Activated T-cell treated with anti-CD3 and anti-CD28 coated beads, Interleukin-2, amount 50 U/mL, for 4 hours (primary cell): Measurements from ENCODE around the gene GALNT8. TPM values are rescaled to one million over a fixed set of nuclear protein-coding genes. Genes with fewer than 3 reads are reported as not detected.
"Not testable (repeated sequence)": the region's sequence is repeated elsewhere in the genome, so short reads cannot be mapped to it uniquely, and the experiment has no call there.

Experiments used
- ATAC-seq, 2 donors: fragments of 200-7000 bp; cut with Tn5 transposase; one replicate each; pipeline ENCODE4 v1.10.0; 2021
- DNase-seq: peaks from one replicate; pipeline ENCODE4 v3.0.0-alpha.2; 2020
- H3K27me3 Mint-ChIP-seq: one replicate; pipeline ENCODE4 v1.8.0; 2021; ENCODE audit warnings: low read depth, mixed read lengths
- H3K36me3 Mint-ChIP-seq: one replicate; pipeline ENCODE4 v1.8.0; 2022; ENCODE audit warnings: mixed read lengths; ENCODE audit not compliant: insufficient read depth
- H3K4me1 Mint-ChIP-seq: one replicate; pipeline ENCODE4 v1.8.0; 2021; ENCODE audit warnings: low read depth, mixed read lengths
- H3K4me3 Mint-ChIP-seq: one replicate; pipeline ENCODE4 v1.8.0; 2021; ENCODE audit warnings: mild to moderate bottlenecking, moderate library complexity, mixed read lengths
- H3K9me3 Mint-ChIP-seq: one replicate; pipeline ENCODE4 v1.8.0; 2021; ENCODE audit warnings: mixed read lengths
- total RNA-seq, 3 donors: library from RNA; stranded (reverse); gene quantifications; one replicate each; pipeline ENCODE4 v1.2.1, GENCODE V29; 2021

Gene GALNT8
- total RNA-seq, 3 donors from 2014 or later: 0.29 to 0.58 (median 0.57) TPM

DNA sequence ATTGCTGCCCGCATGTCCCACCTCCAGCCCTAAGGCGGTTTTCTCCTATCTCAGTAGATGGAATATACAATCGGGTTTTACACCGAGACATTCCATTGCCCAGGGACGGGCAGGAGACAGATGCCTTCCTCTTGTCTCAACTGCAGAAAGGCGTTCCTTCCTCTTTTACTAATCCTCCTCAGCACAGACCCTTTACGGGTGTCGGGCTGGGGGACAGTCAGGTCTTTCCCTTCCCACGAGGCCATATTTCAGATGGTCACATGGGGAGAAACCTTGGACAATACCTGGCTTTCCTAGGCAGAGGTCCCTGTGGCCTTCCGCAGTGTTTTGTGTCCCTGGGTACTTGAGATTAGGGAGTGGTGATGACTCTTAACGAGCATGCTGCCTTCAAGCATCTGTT is 1.4 kb downstream of the GALNT8 start:
- H3K36me3 Mint-ChIP-seq, ATAC-seq, H3K9me3 Mint-ChIP-seq, H3K4me1 Mint-ChIP-seq, H3K4me3 Mint-ChIP-seq, DNase-seq: not testable (repeated sequence)
- peaks cover 35% of the 10 kb centered on the region for H3K27me3 Mint-ChIP-seq

DNA sequence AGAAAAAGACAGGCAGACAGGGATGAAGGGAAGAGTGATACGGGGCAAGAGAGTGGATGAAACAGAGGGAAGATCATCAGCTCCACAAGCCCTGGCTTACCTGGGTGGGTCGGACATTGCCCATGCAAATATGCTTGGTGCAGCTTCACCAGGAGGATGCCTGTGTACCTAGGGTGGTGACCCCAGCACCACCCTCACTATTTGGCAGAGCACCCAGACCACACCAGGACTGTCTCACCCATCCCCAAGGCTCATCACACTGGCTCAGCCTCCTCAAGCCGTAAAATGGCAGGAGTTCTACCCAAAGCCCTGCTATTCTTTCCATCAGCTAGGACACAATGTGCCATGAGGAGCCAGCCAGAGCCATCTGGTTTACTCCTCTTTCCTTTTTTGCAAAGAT is 3.0 kb downstream of the GALNT8 start:
- Mint-ChIP-seq H3K4me1 (no peaks in the 10 kb centered on the region), H3K4me3 (no peak overlapping the region), H3K27me3 (peaks cover 35% of the 10 kb centered on the region), H3K36me3 (no peaks in the 10 kb centered on the region), H3K9me3 (no peaks in the 10 kb centered on the region)
- ATAC-seq (no peak), DNase-seq (no peak)

DNA sequence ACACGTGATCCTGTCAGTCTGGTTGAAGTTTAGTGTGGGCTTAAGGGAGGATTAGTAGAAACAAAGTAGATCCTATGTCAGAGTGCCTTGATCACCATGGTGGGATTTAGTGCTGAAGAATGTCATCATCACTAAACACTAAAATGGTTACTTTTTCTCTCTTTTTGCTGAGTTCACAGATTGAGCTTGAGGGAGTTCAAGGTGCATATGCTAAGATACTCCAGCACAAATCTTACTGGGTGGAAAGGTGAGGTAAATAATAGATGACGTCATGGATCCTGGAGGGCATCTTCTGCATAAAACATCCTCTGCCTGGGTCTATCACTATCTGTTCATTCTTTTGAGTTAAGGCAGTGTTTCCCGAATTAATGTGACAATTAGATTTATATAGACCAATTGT is 4.9 kb downstream of the GALNT8 start:
- Mint-ChIP-seq H3K4me1 (no peaks in the 10 kb centered on the region), H3K27me3 (peaks cover 24% of the 10 kb centered on the region), H3K9me3 (no peaks in the 10 kb centered on the region), H3K36me3 (no peaks in the 10 kb centered on the region), H3K4me3 (no peak overlapping the region)
- ATAC-seq (no peak), DNase-seq (no peak)

DNA sequence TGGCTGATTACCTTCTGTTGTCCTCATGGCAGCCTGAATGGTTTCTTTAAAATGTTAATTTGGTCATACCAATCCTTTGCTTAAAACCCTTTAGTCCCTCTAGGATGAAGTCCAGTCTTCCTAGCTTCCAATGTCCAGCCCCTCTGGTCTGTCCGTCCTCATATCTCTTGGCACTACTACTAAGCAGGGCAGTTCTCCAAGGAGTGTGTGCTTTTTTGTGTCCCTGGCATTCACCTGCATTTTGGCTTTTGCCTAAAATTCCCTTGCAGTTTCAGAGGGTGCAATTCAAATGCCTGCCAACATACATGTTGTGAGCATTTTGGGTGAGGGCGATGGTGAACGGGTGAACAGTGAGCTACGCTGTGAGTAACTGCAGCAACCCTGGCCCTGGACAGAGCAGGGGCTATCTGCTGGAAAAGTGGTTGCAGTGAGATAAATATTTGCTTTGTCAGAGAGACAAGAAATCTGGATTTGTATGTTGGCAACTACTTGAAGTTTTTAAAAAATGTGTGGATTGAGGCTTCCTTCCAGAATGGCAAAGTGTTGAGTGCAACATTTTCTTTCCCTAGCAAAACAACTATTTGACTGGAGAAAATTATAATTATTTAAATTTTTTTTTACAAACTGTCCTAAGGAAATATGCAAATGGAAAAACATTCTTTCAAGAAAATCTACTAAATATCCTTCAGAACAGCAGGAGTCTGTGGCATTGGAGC is 14.6 kb downstream of the GALNT8 start:
- Mint-ChIP-seq H3K27me3 (peaks cover 11% of the 10 kb centered on the region), H3K36me3 (no peaks in the 10 kb centered on the region), H3K4me3 (no peak overlapping the region), H3K4me1 (no peaks in the 10 kb centered on the region), H3K9me3 (no peaks in the 10 kb centered on the region)
- ATAC-seq: no peak
- DNase-seq: no peak

- H3K36me3 Mint-ChIP-seq: no peaks in the 10 kb centered on the region
- no peak for ATAC-seq
- no peaks in the 10 kb centered on the region for H3K4me1 Mint-ChIP-seq
- no peak for DNase-seq
- peaks cover 16% of the 10 kb centered on the region for H3K27me3 Mint-ChIP-seq
- H3K4me3 Mint-ChIP-seq: no peak overlapping the region
- H3K9me3 Mint-ChIP-seq: no peaks in the 10 kb centered on the region
Measured at GRCh38 chr12:4736091-4736490, 15.9 kb downstream of the GALNT8 start.

DNA sequence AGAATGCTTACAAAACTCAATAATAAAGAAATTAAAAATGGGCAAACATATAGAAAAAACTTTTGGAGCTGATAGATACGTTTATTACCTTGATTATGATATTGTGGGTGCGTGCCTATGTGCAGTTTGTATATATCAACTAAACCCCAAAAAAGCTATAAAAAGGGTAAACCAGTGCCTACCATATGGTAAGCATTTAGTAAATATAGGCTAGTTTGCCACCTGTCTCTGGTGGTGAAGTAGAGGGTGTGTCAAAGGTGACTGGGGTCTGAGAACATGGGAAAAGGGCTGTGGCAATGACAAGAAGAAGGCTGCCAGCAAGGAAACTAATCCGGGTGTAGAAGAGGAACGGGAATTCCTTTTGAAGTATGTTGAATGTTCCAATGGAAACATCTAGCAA is 18.3 kb downstream of the GALNT8 start:
- no peaks in the 10 kb centered on the region for H3K36me3 Mint-ChIP-seq
- H3K9me3 Mint-ChIP-seq: no peaks in the 10 kb centered on the region
- H3K27me3 Mint-ChIP-seq: peaks cover 17% of the 10 kb centered on the region
- no peak overlapping the region for H3K4me3 Mint-ChIP-seq
- no peaks in the 10 kb centered on the region for H3K4me1 Mint-ChIP-seq
- ATAC-seq: no peak
- DNase-seq: no peak

GRCh38 chr12:4742416-4742970 is 22.3 kb downstream of the GALNT8 start:
- no peak overlapping the region for H3K4me3 Mint-ChIP-seq
- H3K36me3 Mint-ChIP-seq: no peaks in the 10 kb centered on the region
- DNase-seq: no peak
- H3K9me3 Mint-ChIP-seq: no peaks in the 10 kb centered on the region
- no peaks in the 10 kb centered on the region for H3K4me1 Mint-ChIP-seq
- no peak for ATAC-seq
- peaks cover 16% of the 10 kb centered on the region for H3K27me3 Mint-ChIP-seq

- DNase-seq (no peak), ATAC-seq (no peak)
- peaks cover 16% of the 10 kb centered on the region for H3K27me3 Mint-ChIP-seq
- H3K9me3 Mint-ChIP-seq: no peaks in the 10 kb centered on the region
- H3K4me3 Mint-ChIP-seq: no peak overlapping the region
- no peaks in the 10 kb centered on the region for H3K36me3 Mint-ChIP-seq
- H3K4me1 Mint-ChIP-seq: no peaks in the 10 kb centered on the region
Measured at GRCh38 chr12:4743046-4743445, 22.8 kb downstream of the GALNT8 start.

- no peak for DNase-seq
- Mint-ChIP-seq H3K36me3 (no peaks in the 10 kb centered on the region), H3K27me3 (peaks cover 16% of the 10 kb centered on the region), H3K9me3 (no peaks in the 10 kb centered on the region), H3K4me1 (no peaks in the 10 kb centered on the region), H3K4me3 (no peak overlapping the region)
- no peak for ATAC-seq
Measured at GRCh38 chr12:4744709-4745108, 24.5 kb downstream of the GALNT8 start.

DNA sequence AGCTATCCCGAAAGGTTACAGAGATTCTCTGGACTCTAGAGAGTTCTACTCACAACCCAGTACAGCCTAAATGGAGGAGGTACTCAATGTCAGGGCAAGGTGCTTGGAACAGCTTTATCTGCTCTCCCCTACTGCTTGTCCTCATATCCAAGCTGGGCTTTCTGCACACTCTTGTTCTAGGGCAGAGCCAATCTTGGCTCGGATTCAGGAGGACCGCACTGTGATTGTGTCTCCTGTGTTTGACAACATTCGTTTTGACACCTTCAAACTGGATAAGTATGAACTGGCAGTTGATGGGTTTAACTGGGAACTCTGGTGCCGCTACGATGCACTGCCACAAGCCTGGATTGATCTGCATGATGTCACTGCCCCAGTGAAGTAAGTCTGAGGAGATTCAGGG is 25.0 kb downstream of the GALNT8 start:
- ATAC-seq: no peak
- no peaks in the 10 kb centered on the region for H3K36me3 Mint-ChIP-seq
- DNase-seq: no peak
- H3K9me3 Mint-ChIP-seq: no peaks in the 10 kb centered on the region
- H3K27me3 Mint-ChIP-seq: peaks cover 14% of the 10 kb centered on the region
- no peaks in the 10 kb centered on the region for H3K4me1 Mint-ChIP-seq
- H3K4me3 Mint-ChIP-seq: no peak overlapping the region

DNA sequence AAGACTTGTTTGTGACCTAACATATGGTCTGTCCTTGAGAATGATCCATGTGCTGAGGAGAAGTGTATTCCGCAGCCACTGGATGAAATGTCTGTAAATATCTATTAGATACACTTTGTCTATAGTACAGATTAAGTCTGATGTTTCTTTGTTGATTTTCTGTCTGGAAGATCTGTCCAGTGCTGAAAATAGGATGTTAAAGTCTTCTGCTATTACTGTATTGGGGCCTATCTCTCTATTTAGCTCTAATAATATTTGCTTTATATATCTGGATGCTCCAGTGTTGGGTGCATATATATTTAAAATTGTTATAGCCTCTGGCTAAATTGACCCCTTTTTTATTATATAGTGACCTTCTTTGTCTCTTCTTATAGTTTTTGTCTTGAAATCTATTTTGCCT is 31.5 kb downstream of the GALNT8 start:
- not testable (repeated sequence) for DNase-seq, H3K36me3 Mint-ChIP-seq, H3K4me1 Mint-ChIP-seq, ATAC-seq, H3K9me3 Mint-ChIP-seq, H3K4me3 Mint-ChIP-seq
- peaks cover 17% of the 10 kb centered on the region for H3K27me3 Mint-ChIP-seq

DNA sequence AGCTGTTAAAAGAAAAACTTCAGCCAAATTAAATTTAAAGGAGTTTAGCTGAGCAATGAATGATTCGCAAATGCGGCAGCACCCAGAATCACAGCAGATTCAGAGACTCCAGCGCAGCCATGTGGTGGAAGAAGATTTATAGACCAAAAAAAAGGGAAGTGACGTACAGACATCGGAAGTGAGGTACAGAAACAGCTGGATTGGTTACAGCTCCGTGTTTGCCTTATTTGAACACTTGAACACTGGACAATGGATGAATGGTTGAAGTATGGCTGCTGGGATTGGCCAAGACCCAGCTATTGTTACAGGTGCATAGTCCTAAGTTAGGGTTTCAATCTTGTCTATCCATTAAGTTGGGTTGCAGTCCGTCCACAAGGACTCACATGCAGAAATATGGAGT is 42.6 kb downstream of the GALNT8 start:
- H3K36me3 Mint-ChIP-seq: no peaks in the 10 kb centered on the region
- H3K9me3 Mint-ChIP-seq: no peaks in the 10 kb centered on the region
- no peaks in the 10 kb centered on the region for H3K27me3 Mint-ChIP-seq
- peaks cover 2% of the 10 kb centered on the region for H3K4me1 Mint-ChIP-seq
- DNase-seq (no peak), ATAC-seq (no peak)
- no peak overlapping the region for H3K4me3 Mint-ChIP-seq

- Mint-ChIP-seq H3K36me3 (no peaks in the 10 kb centered on the region), H3K4me1 (peaks cover 2% of the 10 kb centered on the region), H3K4me3 (no peak overlapping the region), H3K27me3 (no peaks in the 10 kb centered on the region), H3K9me3 (no peaks in the 10 kb centered on the region)
- ATAC-seq: no peak
- DNase-seq: no peak
Measured at GRCh38 chr12:4763549-4763948, 43.3 kb downstream of the GALNT8 start.

- H3K4me1 Mint-ChIP-seq: peaks cover 2% of the 10 kb centered on the region
- no peak overlapping the region for H3K4me3 Mint-ChIP-seq
- ATAC-seq (no peak), DNase-seq (no peak)
- no peaks in the 10 kb centered on the region for H3K27me3 Mint-ChIP-seq
- H3K9me3 Mint-ChIP-seq: no peaks in the 10 kb centered on the region
- no peaks in the 10 kb centered on the region for H3K36me3 Mint-ChIP-seq
Measured at GRCh38 chr12:4766445-4766844, 46.2 kb downstream of the GALNT8 start.

DNA sequence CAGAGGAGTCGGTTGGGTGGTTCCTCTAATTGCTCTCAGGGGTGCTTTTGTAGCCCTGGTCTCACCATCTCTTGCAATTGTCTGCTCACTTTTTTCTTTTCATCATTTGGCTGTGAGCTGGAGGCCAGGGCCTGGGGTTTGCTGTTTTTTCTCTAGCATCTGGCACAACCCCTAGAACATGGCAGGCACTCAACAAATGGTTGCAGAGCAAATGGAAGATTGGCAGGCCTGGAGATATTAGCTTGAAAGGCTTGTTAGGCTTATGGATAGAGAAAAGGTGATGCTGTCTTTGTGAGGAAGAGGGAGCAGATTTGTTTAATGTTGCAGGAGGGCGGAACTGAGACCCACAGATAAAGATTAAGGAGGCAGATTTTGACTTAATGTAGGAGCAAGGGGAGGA is 47.0 kb downstream of the GALNT8 start:
- DNase-seq (no peak), ATAC-seq (no peak)
- H3K9me3 Mint-ChIP-seq: no peaks in the 10 kb centered on the region
- no peaks in the 10 kb centered on the region for H3K36me3 Mint-ChIP-seq
- H3K4me3 Mint-ChIP-seq: no peak overlapping the region
- H3K4me1 Mint-ChIP-seq: peaks cover 2% of the 10 kb centered on the region
- H3K27me3 Mint-ChIP-seq: no peaks in the 10 kb centered on the region
